ENCODE results near the gene FAM170B.

The FAM170B gene

DNA sequence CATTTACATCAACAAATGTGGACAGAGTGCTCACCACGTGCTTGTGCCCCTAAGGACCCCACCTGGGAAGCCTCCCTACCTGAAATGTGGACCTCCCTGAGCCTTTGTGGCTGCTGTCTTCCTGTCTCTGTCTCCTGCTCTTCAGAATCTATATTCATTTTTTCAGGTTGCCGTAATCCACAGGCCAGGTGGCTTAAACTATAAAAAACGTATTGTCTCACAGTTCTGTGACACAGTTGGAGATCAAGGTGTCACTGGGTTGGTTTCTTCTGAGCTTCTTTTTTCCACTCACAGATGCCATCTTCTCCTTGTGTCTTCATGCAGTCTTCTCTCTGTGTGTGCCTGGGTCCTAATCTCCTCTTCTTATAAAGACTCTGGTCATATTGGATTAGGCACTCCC, 12.9 kb downstream of the FAM170B start:
- DNase-seq (ENCODE audit: low spot score) = no peak

DNA sequence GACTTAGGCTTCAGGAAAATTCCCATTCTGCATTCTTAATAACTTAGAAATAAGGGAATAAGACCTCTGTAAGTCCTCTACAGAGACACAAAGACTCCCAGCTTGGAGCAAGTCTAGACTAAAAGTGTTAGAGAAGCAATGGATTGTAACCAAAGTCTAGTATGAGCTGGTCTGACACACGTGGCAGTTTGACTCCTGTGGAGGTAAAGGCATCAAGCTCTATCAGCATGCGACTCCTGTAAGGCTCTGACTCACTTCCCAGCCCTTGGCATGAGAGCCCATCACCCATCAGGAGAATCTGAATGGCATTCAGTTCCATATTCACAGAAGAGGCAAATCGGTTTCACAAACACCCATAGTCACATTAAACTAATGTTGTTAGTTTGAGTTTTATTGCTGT, 14.1 kb downstream of the FAM170B start:
- DNase-seq (ENCODE audit: low spot score) = no peak

DNA sequence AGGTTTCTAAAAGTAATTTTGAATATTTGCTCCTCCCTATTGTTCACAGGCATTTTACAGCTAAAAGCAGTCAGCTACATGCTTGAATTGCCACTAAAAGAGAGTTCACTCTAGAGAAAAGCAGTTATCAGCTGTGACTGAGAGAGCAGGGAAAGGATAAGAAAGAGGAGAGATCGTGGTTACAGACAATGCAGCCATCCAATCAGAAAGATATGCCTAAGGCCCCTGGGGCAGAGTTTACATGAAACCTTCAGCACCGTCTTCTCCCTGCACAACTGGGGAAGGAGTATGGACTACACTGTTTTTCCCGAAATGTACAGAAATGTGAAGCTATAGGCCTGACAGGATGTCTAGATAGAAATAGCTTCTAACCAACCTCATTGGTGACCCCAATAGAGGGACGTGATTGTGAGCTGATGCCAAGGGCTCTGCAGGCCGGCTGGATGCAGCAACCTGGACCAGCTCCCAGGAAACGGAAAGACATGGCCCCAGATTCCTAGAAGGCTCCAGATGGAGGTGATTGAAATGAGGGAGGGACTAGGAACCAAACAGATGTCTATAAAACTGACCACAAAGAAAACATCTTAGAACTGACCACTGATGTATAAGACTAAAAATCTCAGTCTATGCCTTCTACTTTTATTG, 15.3 kb downstream of the FAM170B start:
- DNase-seq (ENCODE audit: low spot score) = no peak

DNA sequence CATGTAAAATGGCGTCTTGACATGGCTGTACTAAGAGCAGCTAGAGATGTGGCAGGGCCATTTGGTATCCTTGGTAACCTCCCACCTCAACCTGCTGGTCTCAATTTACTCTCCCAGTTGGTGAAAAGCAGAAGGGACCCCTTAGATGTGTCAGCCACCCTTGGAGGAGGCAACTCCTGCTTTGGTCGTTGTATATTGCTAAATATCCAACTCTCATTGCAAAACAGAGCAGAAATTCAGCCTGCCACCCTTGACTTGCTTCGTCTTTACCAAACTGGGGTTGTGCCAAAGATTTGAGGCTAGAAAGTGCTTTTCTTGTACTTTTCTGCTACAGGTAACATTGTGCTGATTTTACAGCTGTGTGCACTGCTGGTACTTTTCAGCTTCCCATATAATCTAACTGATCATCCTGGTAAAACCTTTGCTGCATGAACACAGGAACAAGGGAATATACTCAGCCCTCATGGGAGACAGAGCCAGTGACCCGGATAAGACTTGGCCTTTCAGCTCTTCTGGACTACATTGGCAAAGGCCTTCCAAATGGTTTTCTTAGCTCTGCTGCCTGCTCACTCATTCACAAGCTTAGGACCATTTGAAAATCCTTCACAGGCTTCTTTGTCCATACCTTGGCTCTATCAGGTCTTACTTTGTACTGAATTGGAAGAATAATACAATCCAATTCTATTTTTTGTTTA, 16.3 kb downstream of the FAM170B start:
- DNase-seq (ENCODE audit: low spot score) = no peak

DNA sequence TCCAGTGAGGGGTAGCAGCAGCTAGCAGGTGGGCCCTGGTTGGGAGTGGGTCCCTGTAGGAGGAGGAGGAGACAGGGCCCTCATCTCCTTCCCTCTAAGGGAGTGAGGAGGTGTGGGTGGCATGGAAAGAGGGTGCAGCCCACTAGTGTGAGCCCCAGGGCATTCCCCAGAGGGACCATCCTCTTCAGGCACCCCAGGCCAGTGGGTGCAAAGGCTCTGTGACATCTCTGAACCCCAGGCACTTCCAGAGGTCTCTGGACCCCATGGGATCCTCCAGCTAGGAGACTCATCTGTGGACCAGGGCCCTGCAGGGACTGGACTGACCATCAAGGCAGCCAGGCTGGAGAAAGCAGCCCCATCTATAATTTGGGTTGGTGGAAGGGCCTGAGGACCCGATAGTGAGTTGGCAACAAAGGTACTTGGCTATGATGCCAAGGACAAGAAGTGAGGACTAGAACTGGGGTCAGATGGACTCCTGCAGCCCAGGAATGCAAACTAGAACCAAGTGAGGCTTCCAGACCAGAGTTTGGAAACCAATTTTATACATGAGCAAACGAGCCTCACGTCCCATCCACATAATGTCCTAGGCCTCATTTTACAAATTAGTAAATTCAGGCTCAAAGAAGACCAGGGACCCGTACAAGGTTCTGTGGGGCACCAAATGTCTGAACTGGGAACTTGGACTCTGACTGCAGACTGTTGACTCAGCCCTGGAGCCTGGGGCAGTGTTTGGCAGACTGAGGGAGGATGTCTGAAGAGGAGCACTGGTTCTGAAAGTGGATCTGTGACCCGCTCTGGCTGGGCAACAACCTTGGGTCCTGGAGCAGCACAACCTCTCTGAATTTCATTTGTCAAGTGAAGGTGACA, 17.1 kb downstream of the FAM170B start:
- no peak for DNase-seq (ENCODE audit: low spot score)

DNA sequence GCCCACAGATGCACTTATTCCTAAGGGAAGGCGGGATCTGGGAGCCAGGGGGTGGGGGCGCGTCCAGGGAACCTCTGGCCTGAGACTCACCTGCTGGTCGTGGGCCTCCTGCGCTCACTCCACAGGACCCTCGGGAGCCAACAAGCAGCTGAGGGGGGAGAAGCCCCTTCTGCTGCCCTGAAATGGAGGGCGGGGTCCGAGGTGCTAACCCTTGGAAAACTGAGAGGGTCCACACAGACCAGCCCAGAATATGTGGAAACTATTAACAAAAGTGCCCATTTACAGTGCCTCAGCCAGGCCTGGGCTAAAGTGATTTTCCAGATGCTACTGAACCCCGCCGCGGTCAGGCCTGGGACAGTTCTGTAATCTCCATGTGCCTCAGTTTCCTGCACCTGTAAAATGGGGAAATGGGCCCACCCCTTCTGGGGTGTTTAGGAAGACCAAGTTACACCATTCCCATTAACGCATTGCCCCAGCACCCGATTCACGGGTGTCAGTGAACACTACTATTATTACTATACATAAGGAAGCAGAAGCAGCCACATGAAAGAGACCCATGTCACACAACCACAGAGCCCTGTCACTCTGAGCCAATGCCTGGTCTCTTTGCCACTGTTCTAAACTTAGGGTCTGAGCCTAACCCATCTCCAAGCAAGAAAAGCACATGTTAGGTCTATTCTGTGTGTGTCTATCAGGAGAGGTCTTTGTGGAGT, 17.9 kb downstream of the FAM170B start:
- no peak for DNase-seq (ENCODE audit: low spot score)

DNA sequence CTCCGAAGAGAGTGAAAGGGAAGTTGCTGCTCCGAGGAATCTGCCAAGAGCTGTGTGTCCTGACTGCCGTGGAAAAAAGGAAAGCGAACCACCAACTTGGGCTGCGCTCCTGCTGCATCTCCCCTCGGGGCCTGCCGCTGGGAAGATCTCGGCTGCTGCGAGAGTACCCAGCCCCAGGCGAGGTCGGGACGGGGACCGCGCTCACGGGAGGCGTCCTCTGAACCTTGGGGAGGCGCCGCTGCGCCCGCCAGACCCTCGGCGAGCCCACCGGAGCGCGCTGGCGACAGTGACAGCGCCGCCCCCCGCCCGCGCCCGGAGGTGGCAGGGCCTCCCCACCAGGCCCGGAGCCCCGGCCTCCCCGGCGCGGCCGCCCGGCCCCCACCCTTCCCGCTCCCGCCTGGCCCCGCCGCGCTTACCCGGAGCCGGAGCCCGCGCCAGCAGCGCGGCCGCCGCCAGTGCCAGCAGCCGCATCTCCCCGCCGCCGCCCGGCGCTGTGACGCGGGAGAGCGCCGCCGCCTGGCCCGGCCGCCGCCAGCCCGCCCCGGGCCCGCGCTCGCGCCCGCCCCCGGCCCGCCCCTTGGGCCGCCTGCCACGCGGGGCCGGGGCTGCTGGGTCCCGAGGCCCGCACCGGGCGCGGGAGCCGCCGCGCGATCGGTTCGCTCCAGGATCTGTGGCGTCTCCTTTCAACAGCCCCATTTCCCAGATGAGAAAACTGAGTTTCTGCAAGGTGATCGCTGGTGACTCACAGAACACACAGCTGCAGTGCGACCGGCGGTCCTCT, 18.6 kb downstream of the FAM170B start, which contains the start of gene VSTM4:
Gene VSTM4, minus strand, starts transcription at position 508 of the 781 bp plus-strand sequence. Its CDS starts 37 bp downstream, at position 471.
- no peak for DNase-seq (ENCODE audit: low spot score)

DNA sequence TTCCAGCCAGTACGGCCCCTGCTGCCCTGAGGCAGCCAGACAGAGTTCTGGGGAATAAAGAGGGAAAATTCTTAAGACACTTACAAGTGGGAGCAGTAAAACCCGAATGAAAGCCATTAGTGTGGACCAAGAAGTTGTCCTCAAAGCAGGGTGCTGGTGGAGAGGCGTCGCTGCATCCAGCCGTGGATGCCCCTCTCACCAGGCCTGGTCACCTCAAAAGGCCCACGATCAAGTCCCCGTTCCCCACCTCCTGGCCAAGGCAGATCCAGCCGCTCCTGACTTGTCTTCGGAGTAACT, 19.2 kb downstream of the FAM170B start:
- no peak for DNase-seq (ENCODE audit: low spot score)

DNA sequence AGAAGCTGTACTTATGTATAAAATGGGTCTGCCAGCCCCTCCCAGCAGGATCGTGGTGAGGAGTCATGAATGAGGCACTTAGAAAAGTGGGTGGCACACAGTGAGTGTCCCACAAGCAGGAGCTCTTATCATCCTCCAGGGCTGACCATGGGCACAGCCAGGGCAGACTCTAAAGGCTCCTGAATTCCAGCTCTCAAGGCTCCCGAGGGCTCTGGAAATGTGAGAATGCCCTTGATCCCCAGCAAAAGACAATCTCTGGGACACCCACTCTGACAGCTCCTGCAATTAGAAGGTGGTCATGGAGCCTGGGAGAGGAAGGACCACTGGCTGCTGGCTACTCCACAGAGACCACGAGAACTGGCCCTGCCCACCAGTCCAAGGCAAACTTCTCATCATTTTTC, 20.1 kb downstream of the FAM170B start:
- DNase-seq (ENCODE audit: low spot score) = no peak

DNA sequence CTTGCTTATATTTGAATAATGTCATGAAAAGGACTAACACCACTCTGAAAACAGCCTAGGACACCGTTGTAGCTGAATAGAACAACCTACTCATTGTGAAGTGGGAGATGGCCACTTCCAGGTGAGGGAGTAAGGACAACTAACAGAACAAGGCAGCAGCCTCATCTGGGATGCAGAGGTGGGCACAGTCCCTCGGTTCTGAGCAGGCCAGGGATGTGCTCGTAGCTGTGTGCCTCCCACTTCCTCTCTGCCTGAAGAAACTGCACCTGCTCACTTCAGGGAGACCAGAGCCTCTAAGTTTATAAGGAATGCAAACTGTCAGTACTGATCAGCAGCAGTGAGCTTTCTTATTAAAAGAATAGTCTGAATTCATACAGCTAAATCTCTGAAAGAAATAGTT, 21.0 kb downstream of the FAM170B start:
- no peak for DNase-seq (ENCODE audit: low spot score)

DNA sequence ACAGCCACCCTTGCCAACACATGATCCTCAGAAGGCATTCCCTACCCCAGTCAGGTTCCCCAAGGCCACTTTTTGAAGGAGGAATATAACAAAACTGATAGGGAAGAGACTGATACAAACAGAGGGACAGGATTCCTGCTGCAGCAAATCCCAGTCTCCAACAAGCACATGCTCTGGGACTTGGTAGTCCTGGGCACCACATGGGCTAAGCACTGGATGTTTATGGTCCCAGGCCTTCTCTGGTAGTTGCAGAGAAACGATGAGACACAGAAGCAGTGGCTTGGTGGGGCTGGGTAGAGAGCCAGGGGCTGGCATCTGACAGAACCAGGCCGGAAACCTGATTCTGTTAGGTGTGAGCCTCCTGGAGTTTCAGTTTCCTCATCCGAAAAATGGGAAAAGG, 21.7 kb downstream of the FAM170B start:
- DNase-seq (ENCODE audit: low spot score) = no peak

DNA sequence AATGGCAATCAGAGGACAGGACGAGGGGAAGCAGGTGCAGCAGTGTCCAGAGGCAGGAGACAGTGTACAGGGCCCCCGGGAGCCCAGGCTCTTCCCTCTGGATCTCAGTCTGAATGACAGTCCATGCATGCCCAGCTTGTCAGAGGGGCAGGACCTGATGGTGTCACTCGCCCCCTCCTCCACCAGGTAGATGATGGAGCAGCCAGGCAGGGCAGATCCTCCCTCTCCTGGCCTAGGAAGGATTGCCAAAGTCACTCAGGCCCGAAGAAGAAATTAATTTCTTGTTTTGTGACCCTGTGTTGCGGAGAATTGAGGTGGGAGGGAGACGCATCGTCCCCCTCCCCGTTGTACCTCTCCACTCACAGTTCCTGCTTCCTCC, 22.5 kb downstream of the FAM170B start:
- no peak for DNase-seq (ENCODE audit: low spot score)

DNA sequence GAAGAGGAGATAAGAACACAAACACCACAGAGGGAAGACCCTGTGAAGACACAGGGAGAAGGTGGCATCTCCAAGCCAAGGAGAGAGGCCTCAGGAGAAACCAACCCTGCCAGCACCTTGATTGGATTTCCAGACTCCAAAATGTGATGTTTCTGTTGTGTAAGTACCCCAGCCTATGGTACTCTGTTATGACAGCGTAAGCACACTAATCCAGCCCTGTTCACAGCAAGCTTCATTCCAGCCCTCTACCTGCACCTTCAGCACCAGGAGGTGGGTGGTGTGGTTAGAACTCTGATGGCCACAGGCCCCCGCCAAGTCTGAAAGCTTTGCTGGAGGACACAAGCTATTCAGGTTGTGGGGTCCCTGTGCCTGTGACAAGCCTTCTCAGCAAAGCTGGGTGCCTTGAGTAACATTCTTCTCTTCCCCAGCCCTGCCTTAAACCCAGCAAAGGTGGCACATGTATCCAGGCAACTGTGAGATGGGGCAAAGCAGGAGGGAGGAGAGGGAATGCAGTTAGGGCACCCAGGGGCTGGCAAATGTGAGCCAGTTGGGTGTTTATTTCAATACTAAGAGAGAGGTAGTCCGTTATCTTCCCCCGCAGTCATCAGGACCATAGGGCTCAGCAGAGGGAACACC, 23.0 kb downstream of the FAM170B start:
- DNase-seq (ENCODE audit: low spot score) = no peak

DNA sequence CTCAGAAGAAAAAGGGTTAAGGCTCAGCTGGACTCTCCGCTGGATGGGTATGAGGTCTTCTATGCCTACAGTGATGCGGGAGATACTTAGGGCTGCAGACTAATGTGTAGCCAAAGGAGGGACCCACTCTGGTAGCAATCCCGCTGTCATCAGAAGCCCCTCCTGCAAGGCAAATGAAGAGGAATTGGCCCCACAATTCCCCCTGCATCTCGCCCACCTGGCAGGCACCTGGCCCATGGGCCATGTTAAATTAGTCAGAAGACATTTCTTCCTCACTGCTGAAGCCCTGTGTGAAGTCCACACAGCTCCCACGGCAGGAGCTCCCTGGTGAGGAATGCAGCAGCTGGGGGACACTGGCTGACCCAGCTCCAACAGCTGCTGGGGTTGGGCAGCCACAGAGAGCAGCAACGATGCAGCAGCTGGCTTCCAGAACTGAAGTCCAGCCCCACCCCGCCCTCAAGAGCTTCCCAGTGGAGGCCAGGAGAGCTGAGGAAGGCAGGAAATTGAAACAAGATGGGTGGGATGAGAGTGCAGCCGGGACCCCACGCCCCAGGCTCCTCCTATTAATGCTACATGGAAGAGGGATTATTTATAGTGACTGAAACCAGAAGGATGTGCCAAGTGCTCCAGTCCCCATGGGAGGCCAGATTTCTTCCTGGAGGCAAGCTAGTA, 24.0 kb downstream of the FAM170B start:
- DNase-seq (ENCODE audit: low spot score) = no peak

DNA sequence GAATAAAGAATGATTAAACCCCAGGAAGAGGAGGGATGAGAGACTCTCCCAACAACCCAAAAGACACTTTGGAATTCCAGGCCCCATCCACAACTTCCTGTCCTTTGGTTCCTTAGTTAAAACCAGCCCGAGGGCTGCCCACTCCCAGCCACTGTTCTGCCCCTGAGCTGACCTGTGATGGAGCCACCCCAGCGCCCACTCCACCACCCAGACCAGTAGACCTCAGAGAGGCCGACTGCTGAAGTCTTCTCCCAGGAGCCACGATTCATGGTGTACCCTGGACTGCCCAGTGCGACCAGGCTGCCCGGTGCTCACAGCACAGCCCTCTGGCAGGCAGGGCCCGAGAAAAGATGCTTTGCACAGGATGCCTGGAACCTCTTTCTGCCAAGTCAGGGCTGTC, 25.2 kb downstream of the FAM170B start:
- no peak for DNase-seq (ENCODE audit: low spot score)

DNA sequence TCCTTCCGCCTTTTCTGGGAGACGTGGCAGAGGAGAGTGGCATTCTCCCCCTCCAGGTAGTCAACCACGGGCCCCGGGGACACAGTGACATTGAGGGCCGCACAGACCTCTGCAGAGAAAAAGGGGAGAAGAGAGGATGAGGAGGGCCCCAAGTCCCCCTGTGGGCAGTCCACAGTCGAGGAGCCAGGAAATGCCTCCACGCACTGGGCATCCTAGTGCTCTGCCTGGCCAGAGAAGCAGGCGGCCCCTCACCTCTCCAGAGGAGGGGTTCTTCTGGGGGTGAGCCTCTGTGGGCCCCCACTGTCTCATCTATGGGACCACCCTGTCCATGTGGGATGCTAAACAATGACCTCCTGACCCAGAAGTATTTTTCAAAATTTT, 25.9 kb downstream of the FAM170B start:
- DNase-seq (ENCODE audit: low spot score) = no peak

DNA sequence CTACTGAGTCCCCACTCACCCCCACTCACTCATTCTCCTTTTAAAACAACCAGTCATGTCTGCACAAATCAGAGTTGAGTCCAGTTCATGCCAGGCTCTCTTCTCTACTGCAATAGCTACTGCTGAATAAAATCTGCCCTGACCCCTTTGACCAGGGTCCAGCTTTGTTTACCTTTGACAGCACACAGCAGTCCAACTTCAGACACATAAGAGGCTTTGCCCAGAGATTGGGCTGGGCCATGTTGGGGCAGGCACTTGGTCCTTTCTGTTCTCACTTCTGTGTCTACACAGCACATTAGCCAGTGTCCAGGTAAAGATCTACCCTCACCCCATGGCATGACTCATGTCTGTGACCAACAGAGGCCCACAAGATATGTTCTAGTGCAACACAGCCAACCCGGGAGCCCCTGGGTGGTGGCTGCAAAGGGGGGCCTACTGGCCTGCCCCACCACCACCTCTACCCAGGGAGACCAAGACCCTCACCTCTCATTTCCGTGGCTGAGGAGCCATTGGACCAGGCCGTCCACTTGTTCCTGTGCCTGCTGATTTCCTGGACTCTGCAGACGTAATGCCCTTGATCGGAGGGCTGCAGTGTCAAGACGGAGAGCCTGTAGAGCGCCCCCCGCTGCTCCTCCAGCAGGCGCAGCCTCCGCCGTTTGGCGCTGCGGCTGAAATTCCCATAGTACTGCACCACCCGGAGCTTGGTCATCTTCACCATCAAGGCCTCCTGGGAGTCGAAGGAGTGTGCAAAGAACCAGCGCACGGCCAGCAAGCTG, 26.5 kb downstream of the FAM170B start:
- no peak for DNase-seq (ENCODE audit: low spot score)

DNA sequence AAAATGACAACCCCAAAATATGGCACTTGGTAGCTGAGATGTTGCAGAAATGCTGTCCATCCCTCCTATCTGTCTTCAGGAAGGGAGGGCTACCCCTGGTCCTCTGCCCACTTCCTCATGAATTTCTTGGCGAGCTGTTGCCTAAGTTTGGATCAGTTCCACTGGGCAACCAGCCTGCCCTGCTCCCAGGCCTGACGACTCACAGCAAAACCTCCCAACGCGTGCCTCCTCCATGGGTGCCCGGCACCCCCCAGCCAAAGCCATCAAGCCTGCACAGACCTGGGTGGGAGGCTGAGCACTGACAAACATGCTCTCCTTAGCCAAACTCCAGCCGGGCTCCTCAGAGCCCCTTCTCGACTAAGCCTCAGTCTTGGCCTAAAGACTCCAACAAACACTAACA, 27.4 kb downstream of the FAM170B start:
- no peak for DNase-seq (ENCODE audit: low spot score)

DNA sequence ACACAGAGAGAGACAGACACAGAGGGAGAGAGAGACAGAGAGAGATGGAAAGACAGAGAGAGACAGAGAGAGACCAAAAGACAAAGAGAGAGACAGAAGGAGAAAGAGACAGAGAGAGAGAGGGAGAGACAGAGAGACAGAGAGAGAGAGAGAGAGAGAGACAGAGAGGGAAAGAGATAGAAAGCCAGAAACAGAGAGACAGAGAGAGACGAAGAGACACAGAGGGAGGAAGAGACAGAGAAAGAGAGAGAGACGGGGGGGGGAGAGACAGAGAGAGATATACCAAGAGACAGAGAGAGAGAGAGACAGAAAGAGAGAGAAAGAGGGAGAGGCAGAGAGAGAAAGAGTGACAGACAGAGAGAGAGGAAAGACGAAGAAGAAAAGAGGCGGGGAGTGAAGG, 28.7 kb downstream of the FAM170B start:
- no peak for DNase-seq (ENCODE audit: low spot score)

DNA sequence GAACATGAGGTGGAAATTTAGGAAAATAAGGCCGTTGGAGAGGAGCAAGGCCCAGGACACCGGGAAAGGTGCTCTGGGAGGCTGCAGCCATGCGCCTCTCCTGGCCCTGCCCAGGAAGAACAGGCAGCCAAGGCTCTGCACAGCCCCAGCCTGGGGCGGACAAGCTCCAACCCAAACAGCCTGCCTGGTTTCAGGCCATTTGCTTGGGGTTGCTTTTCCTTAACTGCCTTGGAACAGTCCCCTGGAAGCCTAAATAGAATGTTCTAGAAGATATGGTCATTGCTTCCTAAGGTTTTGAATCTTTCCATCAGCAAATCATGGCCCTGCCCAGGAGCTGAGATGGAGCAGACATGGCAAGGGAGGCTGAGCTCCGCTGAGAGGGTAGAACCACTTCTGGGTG, 29.5 kb downstream of the FAM170B start:
- no peak for DNase-seq (ENCODE audit: low spot score)

All from HuH-7 (cell line).